Measurements from ENCODE around the gene IDI1. TPM values are rescaled to one million over a fixed set of nuclear protein-coding genes. Genes with fewer than 3 reads are reported as not detected.

IDI1 gene
- total and polyA plus RNA-seq, 2 experiments from 2014 or later = 33.7 to 42.9 TPM

DNA sequence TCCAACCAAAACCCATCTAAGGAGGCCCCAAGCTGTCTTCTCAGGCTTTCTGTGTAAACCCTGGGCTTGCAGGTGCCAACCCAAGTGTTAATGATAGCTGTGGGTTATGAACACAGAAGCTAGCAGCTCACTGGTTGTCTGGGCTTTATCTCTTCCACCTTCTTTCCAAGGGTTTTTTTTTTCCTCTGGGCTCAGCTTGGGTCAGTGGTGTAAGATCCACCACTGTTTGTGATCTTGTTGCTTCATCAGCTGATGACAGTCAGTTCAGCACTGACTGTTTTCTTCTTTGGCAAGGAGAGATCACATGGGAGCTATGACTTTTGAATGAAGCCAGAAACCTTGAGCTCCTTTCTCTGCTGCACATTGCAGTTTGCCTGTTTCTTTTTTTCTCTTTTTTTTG, 56.0 kb downstream of the IDI1 start:
- Histone ChIP-seq H4K20me1 (ENCODE audit: insufficient read depth) (peaks cover 14% of the 10 kb centered on the region), H3K4me1 (ENCODE audit: insufficient read depth) (0 out of 2 replicates have a peak, but pooled peaks cover 12% of the 10 kb centered on the region), H3K36me3 (ENCODE audit: low read depth) (peaks cover 54% of the 10 kb centered on the region), H2AFZ (no peak overlapping the region), H3K9me2 (ENCODE audit: insufficient read depth) (no peaks in the 10 kb centered on the region), H3F3A (ENCODE audit: insufficient read depth) (peaks cover 8% of the 10 kb centered on the region; the same call in 1 of the 2 replicates), H3K9me3 (ENCODE audit: low read depth) (no peaks in the 10 kb centered on the region), H3K9ac (no peak overlapping the region), H3K4me2 (ENCODE audit: unreplicated experiment) (no peak overlapping the region), H3K79me2 (ENCODE audit: insufficient read depth) (peaks cover 97% of the 10 kb centered on the region), H3K4me3 (no peak overlapping the region), H3K27ac (no peak overlapping the region), H3K27me3 (replicated peaks; ENCODE audit: insufficient read depth) (no peaks in the 10 kb centered on the region)
- in situ Hi-C loops (cut with MboI) = no loop called here
- peak; percentile 27 for DNase-seq
- TF ChIP-seq EZH2phosphoT487 (IDR thresholded peaks at IDR 0.05; ENCODE audit: insufficient read depth, low read depth) (no peak), EZH2 (IDR thresholded peaks at IDR 0.05; ENCODE audit: insufficient read depth, poor library complexity, severe bottlenecking) (no peak)

DNA sequence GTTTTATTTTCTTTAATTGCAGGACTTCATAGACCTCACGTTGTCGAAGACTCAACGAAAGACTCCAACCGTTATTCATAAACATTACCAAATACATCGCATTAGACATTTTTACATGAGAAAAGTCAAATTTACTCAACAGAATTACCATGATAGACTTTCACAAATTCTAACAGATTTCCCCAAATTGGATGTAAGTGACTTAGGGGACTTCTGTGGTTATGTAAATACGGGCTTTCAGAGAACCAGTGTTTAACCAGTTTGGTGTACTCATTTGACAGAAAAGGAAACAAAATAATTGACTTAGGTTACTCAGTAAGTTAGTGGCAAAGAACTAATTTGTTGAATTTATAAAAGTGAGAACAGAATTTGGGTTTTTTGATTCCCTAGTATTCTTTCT, 56.5 kb downstream of the IDI1 start:
- Histone ChIP-seq H3K4me1 (ENCODE audit: insufficient read depth) (0 out of 2 replicates have a peak, but pooled peaks cover 12% of the 10 kb centered on the region), H3K9me3 (ENCODE audit: low read depth) (no peaks in the 10 kb centered on the region), H3K79me2 (ENCODE audit: insufficient read depth) (peaks cover 93% of the 10 kb centered on the region), H4K20me1 (ENCODE audit: insufficient read depth) (peaks cover 14% of the 10 kb centered on the region), H3K4me2 (ENCODE audit: unreplicated experiment) (no peak overlapping the region), H3F3A (ENCODE audit: insufficient read depth) (peaks cover 8% of the 10 kb centered on the region; the same call in 1 of the 2 replicates), H3K9ac (no peak overlapping the region), H3K9me2 (ENCODE audit: insufficient read depth) (no peaks in the 10 kb centered on the region), H3K27ac (no peak overlapping the region), H3K27me3 (replicated peaks; ENCODE audit: insufficient read depth) (no peaks in the 10 kb centered on the region), H2AFZ (no peak overlapping the region), H3K36me3 (ENCODE audit: low read depth) (peaks cover 51% of the 10 kb centered on the region), H3K4me3 (no peak overlapping the region)
- TF ChIP-seq EZH2 (IDR thresholded peaks at IDR 0.05; ENCODE audit: insufficient read depth, poor library complexity, severe bottlenecking) = no peak
- no peak for TF ChIP-seq EZH2phosphoT487 (IDR thresholded peaks at IDR 0.05; ENCODE audit: insufficient read depth, low read depth)
- WGBS, 2 experiments (ENCODE audit: low coverage in 1 of 2, low lambda C conversion rate in 2 of 2, missing lambda C conversion rate in 2 of 2) = 93 to 94% methylated on average over 6 of the region's 6 CpGs
- in situ Hi-C loops (cut with MboI) = no loop called here
- DNase-seq = no peak

DNA sequence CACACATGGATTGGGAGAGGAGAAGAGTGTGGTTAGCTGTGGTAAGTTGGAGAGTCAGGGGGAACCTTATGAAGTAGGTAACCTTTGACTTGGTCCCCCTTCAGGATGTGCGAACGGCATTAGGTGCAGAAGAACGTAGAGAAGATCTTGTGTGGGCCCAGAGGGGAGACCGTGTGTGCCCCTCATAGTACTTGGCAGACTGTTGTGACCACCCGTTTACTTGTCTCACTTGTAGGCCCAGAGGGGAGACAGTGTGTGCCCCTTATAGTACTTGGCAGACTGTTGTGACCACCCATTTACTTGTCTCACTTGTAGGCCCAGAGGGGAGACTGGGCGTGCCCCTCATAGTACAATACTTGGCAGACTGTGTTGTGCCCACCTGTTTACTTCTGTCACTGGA, 58.1 kb downstream of the IDI1 start:
- no peaks in the 10 kb centered on the region for H3K9me3 ChIP-seq (ENCODE audit: low read depth)
- in situ Hi-C loops (cut with MboI) = no loop called here
- H3F3A ChIP-seq (ENCODE audit: insufficient read depth) = peaks cover 21% of the 10 kb centered on the region
- H3K4me3 ChIP-seq = no peak overlapping the region
- H4K20me1 ChIP-seq (ENCODE audit: insufficient read depth) = peaks cover 14% of the 10 kb centered on the region
- H3K9me2 ChIP-seq (ENCODE audit: insufficient read depth) = no peaks in the 10 kb centered on the region
- no peak for DNase-seq
- H2AFZ ChIP-seq = no peak overlapping the region
- H3K4me1 ChIP-seq (ENCODE audit: insufficient read depth) = peaks cover 27% of the 10 kb centered on the region
- H3K4me2 ChIP-seq (ENCODE audit: unreplicated experiment) = no peak overlapping the region
- H3K27me3 ChIP-seq (replicated peaks; ENCODE audit: insufficient read depth) = no peaks in the 10 kb centered on the region
- peaks cover 77% of the 10 kb centered on the region for H3K79me2 ChIP-seq (ENCODE audit: insufficient read depth)
- 82 to 84% methylated on average over 6 of the region's 6 CpGs for WGBS, 2 experiments (ENCODE audit: low coverage in 1 of 2, low lambda C conversion rate in 2 of 2, missing lambda C conversion rate in 2 of 2)
- no peak for TF ChIP-seq EZH2 (IDR thresholded peaks at IDR 0.05; ENCODE audit: insufficient read depth, poor library complexity, severe bottlenecking)
- no peak for TF ChIP-seq EZH2phosphoT487 (IDR thresholded peaks at IDR 0.05; ENCODE audit: insufficient read depth, low read depth)
- H3K36me3 ChIP-seq (ENCODE audit: low read depth) = peaks cover 35% of the 10 kb centered on the region
- H3K27ac ChIP-seq = no peak overlapping the region
- H3K9ac ChIP-seq = no peak overlapping the region

Other genes starting within 250 kb of the IDI1 start
- 30.8 and 31.9 TPM in 2 replicates for gene LARP4B, start 117.4 kb downstream of the IDI1 start, total RNA-seq (2014; rRNA removed; shearing (Covaris generic))
- gene LARP4B, start 117.4 kb downstream of the IDI1 start, polyA plus RNA-seq (2016; fragmentation: Nextera tagmentation; extraction: Ambion mirVana) = 20.5 and 20.7 TPM in 2 replicates
- 32.1 and 34.3 TPM in 2 replicates for gene GTPBP4, start 60.7 kb downstream of the IDI1 start, total RNA-seq (2014; rRNA removed; shearing (Covaris generic))
- gene GTPBP4, start 60.7 kb downstream of the IDI1 start, polyA plus RNA-seq (2016; fragmentation: Nextera tagmentation; extraction: Ambion mirVana) = 71.6 and 72.0 TPM in 2 replicates
- not detected in 2 replicates for gene IDI2, start 23.3 kb downstream of the IDI1 start, total RNA-seq (2014; rRNA removed; shearing (Covaris generic))
- not detected in 2 replicates for gene IDI2, start 23.3 kb downstream of the IDI1 start, polyA plus RNA-seq (2016; fragmentation: Nextera tagmentation; extraction: Ambion mirVana)
- gene WDR37, start 7.3 kb upstream of the IDI1 start, total RNA-seq (2014; rRNA removed; shearing (Covaris generic)) = 12.8 and 16.5 TPM in 2 replicates
- gene WDR37, start 7.3 kb upstream of the IDI1 start, polyA plus RNA-seq (2016; fragmentation: Nextera tagmentation; extraction: Ambion mirVana) = 11.5 and 13.7 TPM in 2 replicates